Prostate gland (tissue), 2 donors: ENCODE measurements around the gene ADGRG6.

ENCODE experiments used
- POLR2A ChIP-seq: fragments of 450-650 bp; IDR thresholded peaks from one replicate; pipeline ENCODE4 v1.6.1; 2016; ENCODE audit warnings: antibody characterized with exemption, mild to moderate bottlenecking
- POLR2AphosphoS5 ChIP-seq: sonication (generic); formaldehyde crosslinking; IDR thresholded peaks from one replicate; pipeline ENCODE4 v1.6.1; 2017; ENCODE audit warnings: antibody characterized with exemption
- TF ChIP-seq, protein P1 (sequence below), 4 experiments: fragments of 200-600 bp in 2 of 4; fragments of 450-650 bp in 2 of 4; sonication (generic) in 2 of 4; IDR thresholded peaks; 1 replicate in 3 of 4; 2 replicates in 1 of 4; pipeline ENCODE4 v1.5.1; 2016 to 2019; ENCODE audit warnings: antibody characterized with exemption in 4 of 4, mild to moderate bottlenecking in 2 of 4, moderate library complexity in 2 of 4

- TF ChIP-seq POLR2A (no peak), POLR2AphosphoS5 (no peak)
- TF ChIP-seq, protein P1, sequence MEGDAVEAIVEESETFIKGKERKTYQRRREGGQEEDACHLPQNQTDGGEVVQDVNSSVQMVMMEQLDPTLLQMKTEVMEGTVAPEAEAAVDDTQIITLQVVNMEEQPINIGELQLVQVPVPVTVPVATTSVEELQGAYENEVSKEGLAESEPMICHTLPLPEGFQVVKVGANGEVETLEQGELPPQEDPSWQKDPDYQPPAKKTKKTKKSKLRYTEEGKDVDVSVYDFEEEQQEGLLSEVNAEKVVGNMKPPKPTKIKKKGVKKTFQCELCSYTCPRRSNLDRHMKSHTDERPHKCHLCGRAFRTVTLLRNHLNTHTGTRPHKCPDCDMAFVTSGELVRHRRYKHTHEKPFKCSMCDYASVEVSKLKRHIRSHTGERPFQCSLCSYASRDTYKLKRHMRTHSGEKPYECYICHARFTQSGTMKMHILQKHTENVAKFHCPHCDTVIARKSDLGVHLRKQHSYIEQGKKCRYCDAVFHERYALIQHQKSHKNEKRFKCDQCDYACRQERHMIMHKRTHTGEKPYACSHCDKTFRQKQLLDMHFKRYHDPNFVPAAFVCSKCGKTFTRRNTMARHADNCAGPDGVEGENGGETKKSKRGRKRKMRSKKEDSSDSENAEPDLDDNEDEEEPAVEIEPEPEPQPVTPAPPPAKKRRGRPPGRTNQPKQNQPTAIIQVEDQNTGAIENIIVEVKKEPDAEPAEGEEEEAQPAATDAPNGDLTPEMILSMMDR (IDR thresholded peaks at IDR 0.05), result no peak
These were observed 26.3 kb downstream of the ADGRG6 start for GRCh38 chr6:142328070-142328469.
